IMR-90 (cell line): ENCODE measurements around the gene ARMC3. TPM values are rescaled to one million over a fixed set of nuclear protein-coding genes. Genes with fewer than 3 reads are reported as not detected.

Experiments
- ATAC-seq: fragments of 200-7000 bp; cut with Tn5 transposase; 2 replicates; pipeline ENCODE4 v1.9.1; 2020; ENCODE audit warnings: low read depth, mild to moderate bottlenecking, moderate library complexity
- BruUV-seq: library from RNA; stranded (reverse); fragments of 400-500 nt; replicated peaks from 2 replicates; lab custom pipeline; 2021; lab: Mats Ljungman, UMichigan
- CTCF ChIA-PET: fragments of 300-600 bp; formaldehyde crosslinking; extraction: SDS; loops from one replicate; lab custom pipeline; 2021; ENCODE audit warnings: antibody characterized with exemption; lab: Yijun Ruan, JAX
- POLR2A ChIA-PET: fragments of 300-600 bp; sonication (Branson Sonifier 250); formaldehyde crosslinking; loops from one replicate; lab custom pipeline; 2022; ENCODE audit warnings: antibody characterized with exemption; ENCODE audit not compliant: unreplicated experiment; lab: Charles Lee
- DNase-seq: peaks from one replicate; pipeline ENCODE4 v3.0.0; 2013
- H2AFZ ChIP-seq: replicated peaks from 2 replicates; pipeline ENCODE3; 2013; ENCODE audit warnings: low read length, mild to moderate bottlenecking; ENCODE audit not compliant: poor library complexity
- H2AK5ac ChIP-seq: 2 replicates; pipeline ENCODE4 v1.6.1; 2013; ENCODE audit warnings: low read depth, low read length, inconsistent platforms
- H2AK9ac ChIP-seq: replicated peaks from 2 replicates; pipeline ENCODE3; 2013; ENCODE audit warnings: mild to moderate bottlenecking, low read depth, low read length, moderate library complexity; ENCODE audit not compliant: poor library complexity
- H2BK120ac ChIP-seq: 2 replicates; pipeline ENCODE4 v1.6.1; 2013; ENCODE audit warnings: low read depth, low read length, inconsistent platforms
- H2BK15ac ChIP-seq: 3 replicates; pipeline ENCODE4 v1.6.1; 2013; ENCODE audit warnings: low read depth, low read length, inconsistent platforms
- H2BK20ac ChIP-seq: 2 replicates; pipeline ENCODE4 v1.6.1; 2013; ENCODE audit warnings: low read depth, mild to moderate bottlenecking, inconsistent platforms, low read length, moderate library complexity
- H2BK5ac ChIP-seq: 2 replicates; pipeline ENCODE4 v1.6.1; 2013; ENCODE audit warnings: mild to moderate bottlenecking, low read depth, low read length, inconsistent platforms; ENCODE audit not compliant: poor library complexity, severe bottlenecking
- H3K14ac ChIP-seq: replicated peaks from 2 replicates; pipeline ENCODE4 v1.6.1; 2013; ENCODE audit warnings: low read depth, low read length, inconsistent platforms
- H3K18ac ChIP-seq: 2 replicates; pipeline ENCODE4 v1.6.1; 2013; ENCODE audit warnings: low read depth, low read length, control low read depth
- H3K23ac ChIP-seq: 2 replicates; pipeline ENCODE4 v1.6.1; 2013; ENCODE audit warnings: low read depth, low read length, inconsistent platforms
- H3K27ac ChIP-seq: 2 replicates; pipeline ENCODE4 v1.5.1; 2013; ENCODE audit warnings: mild to moderate bottlenecking, control low read depth, low read length; ENCODE audit not compliant: insufficient read depth
- H3K27me3 ChIP-seq: 2 replicates; pipeline ENCODE4 v1.6.1; 2013; ENCODE audit warnings: low read length; ENCODE audit not compliant: control insufficient read depth, insufficient read depth
- H3K36me3 ChIP-seq: 2 replicates; pipeline ENCODE4 v1.6.1; 2013; ENCODE audit warnings: low read length, mixed read lengths; ENCODE audit not compliant: control insufficient read depth, insufficient read depth
- H3K4ac ChIP-seq: 2 replicates; pipeline ENCODE4 v1.6.1; 2013; ENCODE audit warnings: low read depth, low read length, inconsistent platforms
- H3K4me1 ChIP-seq: 2 replicates; pipeline ENCODE4 v1.6.1; 2013; ENCODE audit warnings: low read length, mixed read lengths; ENCODE audit not compliant: control insufficient read depth, insufficient read depth
- H3K4me2 ChIP-seq: 2 replicates; pipeline ENCODE4 v1.6.1; 2013; ENCODE audit warnings: low read depth, mild to moderate bottlenecking, control low read depth, low read length, moderate library complexity
- H3K4me3 ChIP-seq: 2 replicates; pipeline ENCODE4 v1.5.1; 2013; ENCODE audit warnings: low read depth, mild to moderate bottlenecking, control low read depth, low read length, moderate library complexity; ENCODE audit not compliant: insufficient read depth
- H3K56ac ChIP-seq: 2 replicates; pipeline ENCODE4 v1.6.1; 2013; ENCODE audit warnings: low read length, inconsistent platforms; ENCODE audit not compliant: insufficient read depth; ENCODE audit errors: extremely low read depth
- H3K79me1 ChIP-seq, 2 experiments: 2 replicates each; pipeline ENCODE4 v1.6.1; 2013; ENCODE audit warnings: low read length in 2 of 2, inconsistent platforms in 1 of 2, low read depth in 1 of 2
- H3K9ac ChIP-seq: 2 replicates; pipeline ENCODE4 v1.6.1; 2013; ENCODE audit warnings: low read depth, low read length, control low read depth
- H3K9me1 ChIP-seq: 2 replicates; pipeline ENCODE4 v1.6.1; 2013; ENCODE audit warnings: low read length, inconsistent platforms; ENCODE audit not compliant: insufficient read depth
- H3K9me3 ChIP-seq: 2 replicates; pipeline ENCODE4 v1.6.1; 2013; ENCODE audit warnings: low read length; ENCODE audit not compliant: control insufficient read depth, insufficient read depth
- H4K20me1 ChIP-seq: 2 replicates; pipeline ENCODE4 v1.6.1; 2013; ENCODE audit warnings: low read length, inconsistent platforms; ENCODE audit not compliant: insufficient read depth
- H4K5ac ChIP-seq: 2 replicates; pipeline ENCODE4 v1.6.1; 2013; ENCODE audit warnings: mild to moderate bottlenecking, low read depth, low read length, control low read depth
- H4K8ac ChIP-seq, 2 experiments: 2 replicates each; pipeline ENCODE4 v1.6.1; 2013; ENCODE audit warnings: low read depth in 2 of 2, low read length in 2 of 2, control low read depth in 1 of 2, inconsistent platforms in 1 of 2
- H4K91ac ChIP-seq: 2 replicates; pipeline ENCODE4 v1.6.1; 2013; ENCODE audit warnings: low read depth, low read length, inconsistent platforms; ENCODE audit not compliant: insufficient read depth
- BHLHE40 ChIP-seq: fragments of 150-350 bp; IDR thresholded peaks from 2 replicates; pipeline ENCODE4 v1.6.1; 2016; ENCODE audit warnings: mild to moderate bottlenecking, low read depth, low read length
- CHD1 ChIP-seq: IDR thresholded peaks from 2 replicates; pipeline ENCODE4 v1.6.1; 2012; ENCODE audit warnings: low read depth, low read length, improper control_type of control experiment
- CTCF ChIP-seq: conservative IDR thresholded peaks from 2 replicates; pipeline ENCODE4 v1.5.1; 2012; ENCODE audit warnings: mild to moderate bottlenecking, low read depth, low read length, improper control_type of control experiment
- ELK1 ChIP-seq: fragments of 150-350 bp; IDR thresholded peaks from 2 replicates; pipeline ENCODE4 v1.6.1; 2016; ENCODE audit warnings: low read depth, mild to moderate bottlenecking, low read length, moderate library complexity, borderline replicate concordance
- FOS ChIP-seq: fragments of 150-350 bp; IDR thresholded peaks from 2 replicates; pipeline ENCODE4 v1.6.1; 2016; ENCODE audit warnings: low read depth, low read length
- MAFK ChIP-seq: IDR thresholded peaks from 2 replicates; pipeline ENCODE4 v1.6.1; 2012; ENCODE audit warnings: low read depth, low read length, improper control_type of control experiment
- MAZ ChIP-seq: IDR thresholded peaks from 2 replicates; pipeline ENCODE4 v1.6.1; 2012; ENCODE audit warnings: low read depth, mild to moderate bottlenecking, low read length, improper control_type of control experiment, moderate library complexity, borderline replicate concordance
- NFE2L2 ChIP-seq: fragments of 150-350 bp; IDR thresholded peaks from 2 replicates; pipeline ENCODE4 v1.6.1; 2016; ENCODE audit warnings: low read depth, mild to moderate bottlenecking, low read length
- POLR2A ChIP-seq: IDR thresholded peaks from 2 replicates; pipeline ENCODE4 v1.6.1; 2012; ENCODE audit warnings: mild to moderate bottlenecking, low read depth, low read length
- RAD21 ChIP-seq: IDR thresholded peaks from 2 replicates; pipeline ENCODE4 v1.6.1; 2012; ENCODE audit warnings: low read length, improper control_type of control experiment
- RFX5 ChIP-seq: IDR thresholded peaks from 2 replicates; pipeline ENCODE4 v1.8.0; 2012; ENCODE audit warnings: low read depth, mild to moderate bottlenecking, low read length, moderate library complexity
- SMC3 ChIP-seq: fragments of 150-350 bp; IDR thresholded peaks from 2 replicates; pipeline ENCODE4 v1.6.1; 2016; ENCODE audit warnings: low read depth, mild to moderate bottlenecking, antibody characterized with exemption, low read length, moderate library complexity
- WGBS, 2 experiments: methylation state at CpG; one replicate each; pipeline versions ENCODE4 v1.1.5 to v1.1.7; 2013; ENCODE audit warnings: missing lambda C conversion rate in 2 of 2; ENCODE audit not compliant: insufficient read length in 1 of 2; ENCODE audit errors: extremely low coverage in 2 of 2; 5-methylcytosine and 5-hydroxymethylcytosine counted together
- dilution Hi-C: fragments of 300-500 bp; cut with HindIII; formaldehyde crosslinking; loops from one replicate; pipeline ENCODE4 v1.14.3; 2018; ENCODE audit warnings: low sequenced_read_pairs; ENCODE audit not compliant: unreplicated experiment
- in situ Hi-C: fragments of 300-500 bp; cut with MboI; formaldehyde crosslinking; loops from 3 replicates; pipeline ENCODE4 v1.14.3; 2019; ENCODE audit warnings: low sequenced_read_pairs, inconsistent platforms, mixed read lengths
- intact Hi-C: fragments of 100-400 bp; cut with micrococcal nuclease; formaldehyde crosslinking; loops from 2 replicates; pipeline ENCODE4 v1.10.0; 2022
- polyA plus RNA-seq, 3 experiments: library from polyadenylated mRNA; depleted of rRNA; stranded (reverse); fragments of >200 nt; gene quantifications; 2 replicates each; pipeline ENCODE4 v1.2.3, GENCODE V29; 2012; ENCODE audit warnings: low replicate concordance in 1 of 3
- total RNA-seq: library from RNA; depleted of rRNA; stranded (reverse); fragments of >200 nt; gene quantifications from 2 replicates; pipeline ENCODE4 v1.2.3, GENCODE V29; 2012

The ARMC3 gene
- total and polyA plus RNA-seq, 2 of the 4 experiments (the other 2 are of a cell fraction): not detected

- ChIA-PET POLR2A (no interaction called here), CTCF (interaction anchor here (1.1 kb wide), 1 partner anchor 17 kb away, joined by 3 read pairs; no protein-coding TSS in a partner anchor)
- 0 out of 2 replicates have a peak, but pooled peaks cover 2% of the 10 kb centered on the region for H3K27me3 ChIP-seq
- H3K9me3 ChIP-seq: no peaks in the 10 kb centered on the region
- ATAC-seq: no peak
- H3K56ac ChIP-seq: no peak overlapping the region
- H3K18ac ChIP-seq: no peak overlapping the region
- dilution Hi-C loops: no loop called here
- H4K5ac ChIP-seq: no peak overlapping the region
- no peak overlapping the region for H3K27ac ChIP-seq
- H2AK9ac ChIP-seq: no peak overlapping the region
- no peak overlapping the region for H2BK20ac ChIP-seq
- no peak for DNase-seq
- no peak overlapping the region for H3K9ac ChIP-seq
- no peak overlapping the region for H2BK5ac ChIP-seq
- no peaks in the 10 kb centered on the region for H3K4me1 ChIP-seq
- WGBS, 2 experiments: no CpG with 5 or more reads among the region's 1 CpG
- H3K36me3 ChIP-seq: no peaks in the 10 kb centered on the region
- no peak overlapping the region for H2BK15ac ChIP-seq
- H3K79me1 ChIP-seq: no peaks in the 10 kb centered on the region
- TF ChIP-seq POLR2A: no peak
- TF ChIP-seq SMC3: no peak
- TF ChIP-seq RAD21: no peak
- TF ChIP-seq BHLHE40: no peak
- TF ChIP-seq ELK1: no peak
- no peak for TF ChIP-seq CTCF
- no peak for TF ChIP-seq MAZ
- no peak for TF ChIP-seq FOS
- no peak for TF ChIP-seq NFE2L2
- TF ChIP-seq RFX5: no peak
- no peak for TF ChIP-seq MAFK
- TF ChIP-seq CHD1: no peak
- H4K8ac ChIP-seq: no peak overlapping the region
- H2AFZ ChIP-seq: no peak overlapping the region
- no peak overlapping the region for H3K4ac ChIP-seq
- intact Hi-C loops: no loop called here
- no peaks in the 10 kb centered on the region for H3K9me1 ChIP-seq
- H3K4me3 ChIP-seq: no peak overlapping the region
- H4K20me1 ChIP-seq: no peaks in the 10 kb centered on the region
- BruUV-seq: no TSS peak
- no peak overlapping the region for H3K4me2 ChIP-seq
- H2BK120ac ChIP-seq: no peak overlapping the region
- H3K23ac ChIP-seq: no peak overlapping the region
- in situ Hi-C loops: no loop called here
- no peak overlapping the region for H4K91ac ChIP-seq
- H2AK5ac ChIP-seq: no peak overlapping the region
- H3K14ac ChIP-seq: no peak overlapping the region
Measured at GRCh38 chr10:22942437-22942836, 14.6 kb downstream of the ARMC3 start.
